ENCODE results near the gene ESM1. TPM values are rescaled to one million over a fixed set of nuclear protein-coding genes. Genes with fewer than 3 reads are reported as not detected.
"Not testable (repeated sequence)": the region's sequence is repeated elsewhere in the genome, so short reads cannot be mapped to it uniquely, and the experiment has no call there.

ESM1 gene, protein sequence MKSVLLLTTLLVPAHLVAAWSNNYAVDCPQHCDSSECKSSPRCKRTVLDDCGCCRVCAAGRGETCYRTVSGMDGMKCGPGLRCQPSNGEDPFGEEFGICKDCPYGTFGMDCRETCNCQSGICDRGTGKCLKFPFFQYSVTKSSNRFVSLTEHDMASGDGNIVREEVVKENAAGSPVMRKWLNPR
- total RNA-seq = not detected

DNA sequence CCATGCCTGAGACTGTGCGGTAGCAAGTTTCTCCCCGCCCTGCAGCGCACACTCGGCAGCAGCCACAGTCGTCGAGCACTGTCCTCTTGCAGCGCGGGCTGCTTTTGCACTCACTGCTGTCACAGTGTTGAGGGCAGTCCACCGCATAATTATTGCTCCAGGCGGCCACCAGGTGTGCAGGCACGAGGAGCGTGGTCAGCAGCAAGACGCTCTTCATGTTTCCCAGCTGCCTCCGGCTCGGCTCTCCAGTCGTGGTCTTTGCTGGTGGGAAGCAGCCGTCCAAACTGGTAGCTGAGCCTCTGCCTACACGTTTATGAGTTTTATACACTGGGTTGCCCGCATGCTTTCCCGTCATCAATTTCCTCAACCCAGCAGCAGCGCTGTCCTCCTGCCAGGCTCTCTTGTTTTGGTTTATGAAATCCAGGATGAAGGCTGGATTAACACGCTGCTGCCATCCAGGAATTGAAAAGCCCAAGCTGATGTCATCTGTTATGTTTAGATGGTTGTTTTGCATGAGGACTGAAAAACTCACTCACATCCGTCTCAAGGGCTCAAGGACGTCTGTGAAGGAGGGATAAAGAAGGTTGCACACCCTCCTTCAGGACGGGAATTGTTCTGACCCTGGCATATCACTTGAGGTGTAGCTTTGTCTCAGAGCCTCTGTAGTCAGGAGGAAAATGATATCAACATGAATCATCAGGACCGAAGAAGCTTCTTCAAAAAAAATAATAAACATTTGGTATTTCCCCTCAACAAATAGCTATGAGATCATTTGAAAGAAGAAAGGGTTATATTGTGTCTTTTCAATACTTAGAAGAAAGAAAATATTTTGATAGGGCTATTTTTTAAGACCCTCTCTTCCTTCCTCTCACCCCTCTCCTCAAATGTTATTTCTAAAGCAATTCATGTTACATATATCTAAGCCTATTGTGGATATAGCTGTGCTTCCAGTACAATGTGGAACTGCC lies at the start of gene ESM1:
Gene ESM1 (minus strand): TSS at position 293 of the 968 bp plus-strand sequence. CDS start 76 bp downstream, at position 217.
- ChIA-PET CTCF (no interaction called here), POLR2A (no interaction called here)

DNA sequence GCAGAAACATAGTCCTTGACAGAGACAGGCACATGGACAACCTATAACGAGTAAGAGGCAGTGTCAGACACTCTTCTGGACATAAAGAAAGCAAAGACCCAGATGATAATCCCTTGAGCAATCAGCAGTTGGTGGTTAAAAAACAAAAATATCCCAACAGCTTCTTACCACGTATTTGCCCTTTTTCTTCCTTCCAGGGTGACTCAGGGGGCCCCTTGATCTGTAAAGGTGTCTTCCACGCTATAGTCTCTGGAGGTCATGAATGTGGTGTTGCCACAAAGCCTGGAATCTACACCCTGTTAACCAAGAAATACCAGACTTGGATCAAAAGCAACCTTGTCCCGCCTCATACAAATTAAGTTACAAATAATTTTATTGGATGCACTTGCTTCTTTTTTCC lies 48.2 kb upstream of the ESM1 start:
- CTCF ChIA-PET = no interaction called here
- POLR2A ChIA-PET = no interaction called here

DNA sequence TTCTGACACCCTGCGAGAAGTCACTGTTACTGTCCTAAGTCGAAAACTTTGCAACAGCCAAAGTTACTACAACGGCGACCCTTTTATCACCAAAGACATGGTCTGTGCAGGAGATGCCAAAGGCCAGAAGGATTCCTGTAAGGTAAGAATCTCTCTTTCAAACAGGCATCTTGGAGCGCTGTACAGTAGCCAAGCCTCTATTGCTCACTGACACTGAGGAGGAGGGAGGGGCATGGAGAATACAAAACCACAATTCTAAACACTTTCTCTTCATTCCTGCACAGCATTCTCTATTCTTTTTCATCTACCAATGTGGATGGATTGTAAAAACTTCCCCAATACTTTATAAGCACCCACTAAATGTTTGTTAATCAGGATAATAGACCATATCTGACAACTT lies 46.1 kb upstream of the ESM1 start:
- ChIA-PET CTCF (no interaction called here), POLR2A (no interaction called here)

DNA sequence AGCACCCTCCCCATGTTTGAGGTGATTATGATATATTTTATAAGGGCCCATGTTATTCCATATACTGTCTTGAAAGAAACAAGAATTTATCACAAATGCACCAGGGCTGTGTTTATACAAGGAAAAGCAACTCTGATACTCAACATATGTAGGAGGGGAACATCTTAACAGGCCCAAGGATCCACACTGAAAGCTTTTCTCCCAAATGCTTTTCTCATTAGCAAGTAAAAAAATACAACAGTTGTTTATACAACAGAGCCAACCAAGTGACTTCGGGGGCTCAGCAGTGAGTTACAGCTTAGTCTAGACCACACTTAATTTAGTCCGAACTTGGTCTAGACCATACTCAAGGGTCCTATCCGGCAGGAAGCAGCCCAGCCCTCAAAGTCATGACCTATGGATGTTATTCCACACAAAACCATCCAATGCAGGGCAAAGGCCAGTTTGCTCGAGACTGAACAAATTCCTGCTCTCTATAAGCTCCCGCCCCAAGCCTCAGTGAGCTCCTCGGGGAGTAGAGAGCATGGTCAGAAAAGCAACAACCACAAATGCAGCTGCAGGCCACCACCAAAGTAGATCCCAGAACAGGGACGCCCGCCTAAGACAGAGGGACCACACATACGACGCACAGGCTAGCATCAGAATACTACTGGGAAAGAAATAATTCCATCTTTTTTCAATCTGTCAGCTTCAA lies 45.4 kb upstream of the ESM1 start:
- ChIA-PET CTCF (no interaction called here), POLR2A (no interaction called here)

DNA sequence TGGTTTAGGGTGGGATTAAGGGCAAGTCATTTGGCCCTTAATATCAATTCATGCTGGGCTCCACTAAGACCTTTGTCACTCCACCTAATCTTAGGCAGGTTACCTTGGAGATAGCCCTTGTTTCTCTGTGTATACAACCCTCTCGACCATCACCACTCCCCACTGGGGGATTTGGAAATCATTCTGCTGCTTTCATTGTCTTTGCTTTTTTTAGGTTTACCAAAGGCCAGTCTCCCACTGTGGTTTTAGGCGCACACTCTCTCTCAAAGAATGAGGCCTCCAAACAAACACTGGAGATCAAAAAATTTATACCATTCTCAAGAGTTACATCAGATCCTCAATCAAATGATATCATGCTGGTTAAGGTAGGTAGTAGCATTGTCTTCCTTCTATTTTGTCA lies 44.8 kb upstream of the ESM1 start:
- POLR2A ChIA-PET = no interaction called here
- CTCF ChIA-PET = no interaction called here

DNA sequence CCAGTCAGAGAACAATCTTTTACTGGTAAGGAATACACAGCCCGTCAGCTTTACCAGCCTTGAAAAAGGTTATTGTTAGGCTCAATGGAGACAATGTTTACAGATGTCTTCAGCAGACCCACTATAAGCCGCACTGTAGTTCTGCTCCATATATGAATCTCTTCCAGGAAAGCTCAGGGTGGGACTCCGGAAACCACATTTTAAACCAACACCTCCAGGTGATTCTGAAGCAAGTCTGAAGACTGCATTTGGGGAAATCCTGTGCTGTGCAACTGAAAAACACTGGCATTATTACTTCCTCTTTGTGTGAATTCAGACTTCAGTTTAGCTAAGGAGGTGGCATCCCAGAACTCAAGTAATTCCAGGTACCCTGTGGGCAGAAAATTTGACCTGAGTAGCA lies 42.2 kb upstream of the ESM1 start:
- ChIA-PET POLR2A (interaction anchor here (0.6 to 1.0 kb wide), 2 partner anchors 10 to 46 kb away, joined by 3 to 5 read pairs; no protein-coding TSS in a partner anchor), CTCF (interaction anchor here (0.6 to 1.0 kb wide), 2 partner anchors 160 to 182 kb away, joined by 3 to 4 read pairs; no protein-coding TSS in a partner anchor)

DNA sequence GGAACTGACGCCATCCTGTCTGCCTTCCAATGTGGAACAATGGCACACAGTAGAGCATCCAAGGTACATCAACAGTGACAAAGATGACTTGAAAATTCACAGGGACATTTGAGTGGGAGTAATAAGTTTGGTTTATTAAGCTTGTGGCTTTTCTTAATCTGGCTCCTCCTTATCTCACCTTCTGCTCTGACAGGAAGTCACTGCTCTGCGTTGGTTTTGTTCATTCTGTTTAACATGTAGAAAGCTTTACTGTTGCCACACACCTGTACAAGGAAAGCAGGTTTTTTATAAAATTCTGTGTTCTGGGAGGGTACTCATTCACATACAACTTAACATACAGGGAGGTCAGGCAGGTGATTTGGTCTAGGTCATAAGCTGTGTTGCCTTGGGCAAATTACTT lies 37.1 kb upstream of the ESM1 start:
- POLR2A ChIA-PET = no interaction called here
- CTCF ChIA-PET = interaction anchor here (0.6 to 1.1 kb wide), 3 partner anchors 15 to 595 kb away, joined by 3 to 5 read pairs (median 4); no protein-coding TSS in a partner anchor

DNA sequence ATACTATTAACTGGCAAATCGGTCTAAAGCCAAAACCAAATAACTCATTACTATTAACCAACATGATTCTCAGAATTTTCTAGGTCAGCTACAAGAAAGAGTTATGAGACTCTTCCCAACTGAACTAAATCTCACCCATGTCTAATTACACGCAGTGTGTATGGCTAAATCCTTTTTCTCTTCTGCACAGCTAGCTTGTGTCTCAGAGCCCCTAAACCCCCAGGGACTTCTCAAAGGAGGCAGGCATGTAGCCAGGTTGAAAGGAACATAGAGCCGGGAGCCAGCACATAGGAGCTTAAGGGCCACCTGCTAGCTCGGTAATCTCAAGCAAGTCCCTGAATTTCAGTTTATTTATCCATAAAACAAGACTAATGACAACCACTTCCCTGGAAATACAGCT lies 36.4 kb upstream of the ESM1 start:
- CTCF ChIA-PET = interaction anchor here (0.6 to 1.1 kb wide), 3 partner anchors 15 to 594 kb away, joined by 3 to 5 read pairs (median 4); no protein-coding TSS in a partner anchor
- POLR2A ChIA-PET = no interaction called here

DNA sequence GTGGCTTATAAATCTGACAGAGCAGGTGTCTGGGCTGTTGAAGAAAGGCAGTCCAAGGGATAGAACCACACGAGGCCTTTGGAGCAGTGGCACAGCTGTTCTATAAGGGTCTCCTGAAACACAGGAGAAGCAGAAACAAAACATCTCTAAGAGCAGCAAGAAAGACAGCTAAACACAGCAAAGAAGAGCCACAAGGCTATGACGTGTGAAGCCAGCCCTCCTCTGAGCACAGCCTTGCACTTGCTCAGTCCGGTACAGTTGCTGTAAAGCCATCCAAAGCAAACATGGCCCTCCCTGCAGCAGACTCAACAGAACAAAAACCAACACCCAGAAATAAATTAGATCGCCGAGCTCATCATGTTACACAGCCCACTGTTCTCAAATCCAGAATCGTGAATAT lies 36.0 kb upstream of the ESM1 start:
- CTCF ChIA-PET = interaction anchor here (1.1 kb wide), 1 partner anchor 16 kb away, joined by 5 read pairs; no protein-coding TSS in a partner anchor
- POLR2A ChIA-PET = no interaction called here

DNA sequence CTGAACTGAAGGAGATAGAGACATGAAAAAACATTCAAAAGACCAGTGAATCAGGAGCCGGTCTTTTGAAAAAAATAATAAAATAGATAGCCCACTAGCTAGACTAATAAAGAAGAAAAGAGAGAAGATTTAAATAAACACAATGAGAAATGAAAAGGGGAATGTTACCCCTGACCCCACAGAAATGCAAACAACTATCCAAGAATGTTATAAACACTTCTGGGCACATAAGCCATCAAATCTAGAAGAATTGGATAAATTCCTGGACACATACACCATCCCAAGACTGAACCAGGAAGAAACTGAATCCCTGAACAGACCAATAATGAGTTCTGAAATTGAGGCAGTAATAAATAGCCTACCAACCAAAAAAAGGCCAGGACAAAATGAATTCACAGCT lies 24.8 kb upstream of the ESM1 start:
- POLR2A ChIA-PET, CTCF ChIA-PET: not testable (repeated sequence)

DNA sequence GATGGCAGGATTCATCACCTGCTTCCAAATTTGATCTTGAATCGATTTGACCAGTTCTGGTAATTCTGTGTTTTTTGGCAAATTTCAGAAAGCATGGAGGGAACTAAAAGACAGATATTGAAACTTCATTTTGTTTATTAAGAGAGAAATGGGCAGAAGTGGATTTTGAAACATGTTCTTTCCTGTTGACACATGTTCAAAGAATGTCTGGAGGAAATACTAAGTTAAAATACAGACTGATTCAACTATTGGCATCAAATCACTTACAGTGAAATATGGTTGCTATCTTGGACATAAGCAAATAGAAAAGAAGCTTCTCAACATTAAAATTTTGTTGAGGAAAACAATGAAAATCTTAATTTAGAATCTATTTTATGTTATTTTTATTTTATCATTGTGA lies 19.3 kb upstream of the ESM1 start:
- POLR2A ChIA-PET = no interaction called here
- CTCF ChIA-PET = no interaction called here

DNA sequence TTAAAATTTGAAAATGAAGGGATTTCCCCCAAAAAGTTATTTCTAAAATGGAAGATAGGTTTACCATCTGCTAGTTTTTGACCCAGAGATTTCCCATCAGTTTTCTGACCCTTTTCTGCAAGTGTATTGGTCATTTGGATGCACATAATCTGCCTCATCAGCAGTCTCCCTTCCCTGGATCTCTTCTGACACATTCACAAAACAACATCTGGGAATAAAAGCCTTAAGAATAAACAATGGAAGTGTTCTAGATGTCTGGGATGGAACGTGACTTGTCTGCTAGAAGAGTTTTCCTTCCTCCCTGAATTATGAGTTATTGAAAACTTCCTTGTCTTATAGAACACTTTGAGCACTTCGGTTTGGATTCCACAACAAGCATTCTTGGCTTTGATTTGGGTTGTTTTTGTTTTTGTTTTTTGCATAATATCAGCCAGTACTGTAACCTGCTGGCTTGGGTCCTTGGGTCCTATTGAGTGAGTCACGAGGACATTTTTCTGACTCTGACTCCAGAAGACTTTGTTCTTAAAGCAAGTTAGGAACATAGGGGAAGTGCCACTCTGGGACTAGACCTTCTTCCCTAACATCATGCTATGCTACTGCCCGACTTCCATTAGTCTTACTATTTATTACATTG lies 18.2 kb upstream of the ESM1 start:
- CTCF ChIA-PET = no interaction called here
- POLR2A ChIA-PET = no interaction called here

DNA sequence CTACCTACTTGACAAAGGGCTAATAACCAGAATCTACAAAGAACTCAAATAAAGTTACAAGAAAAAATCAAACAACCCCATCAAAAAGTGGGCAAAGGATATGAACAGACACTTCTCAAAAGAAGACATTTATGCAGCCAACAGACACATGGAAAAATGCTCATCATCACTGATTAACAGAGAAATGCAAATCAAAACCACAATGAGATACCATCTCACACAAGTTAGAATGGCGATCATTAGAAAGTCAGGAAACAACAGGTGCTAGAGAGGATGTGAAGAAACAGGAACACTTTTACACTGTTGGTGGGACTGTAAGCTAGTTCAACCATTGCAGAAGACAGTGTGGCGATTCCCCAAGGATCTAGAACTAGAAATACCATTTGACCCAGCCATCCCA lies 16.8 kb upstream of the ESM1 start:
- POLR2A ChIA-PET, CTCF ChIA-PET: not testable (repeated sequence)

DNA sequence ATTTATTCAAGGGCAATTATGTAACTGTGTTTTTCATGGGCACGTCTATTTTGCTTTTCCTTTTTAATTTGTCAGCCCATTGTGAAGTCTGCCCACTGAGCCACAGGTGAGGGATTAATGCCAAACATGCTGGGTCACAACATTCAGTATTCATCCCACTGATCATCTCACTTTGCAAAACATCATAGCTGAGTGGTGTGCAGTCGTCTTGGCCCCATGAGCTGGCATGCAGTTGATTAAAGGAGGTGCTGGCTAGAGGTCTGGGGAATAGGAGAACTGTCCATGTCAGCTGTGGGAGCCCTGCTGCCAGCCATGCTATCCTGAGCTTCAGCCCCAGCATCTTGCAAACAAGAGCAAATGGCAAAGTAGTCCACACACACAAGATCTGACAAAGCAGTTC lies 11.7 kb upstream of the ESM1 start:
- ChIA-PET CTCF (interaction anchor here (0.9 to 1.3 kb wide), 3 partner anchors 53 to 149 kb away, joined by 3 read pairs; no protein-coding TSS in a partner anchor), POLR2A (no interaction called here)

DNA sequence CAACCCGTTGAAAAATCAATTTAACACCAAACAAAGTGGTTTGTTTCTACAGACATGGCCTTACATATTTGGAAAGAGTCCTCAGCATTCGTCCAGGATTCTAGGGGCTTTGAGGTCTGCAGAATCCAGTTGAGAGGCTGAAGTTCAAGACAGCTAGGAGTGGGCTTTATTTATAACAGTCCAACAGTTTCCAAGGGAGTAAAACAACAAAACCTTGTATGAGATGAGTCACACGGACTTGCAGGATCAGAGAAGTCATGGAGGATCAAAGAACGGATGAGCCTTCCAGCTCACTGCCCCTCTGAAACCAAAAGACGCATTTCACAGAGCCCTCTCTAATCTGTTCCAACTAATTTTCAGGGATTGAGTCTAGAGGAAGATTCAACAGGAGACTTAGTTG lies 11.1 kb upstream of the ESM1 start:
- POLR2A ChIA-PET = no interaction called here
- CTCF ChIA-PET = interaction anchor here (0.9 to 1.3 kb wide), 2 partner anchors 52 to 107 kb away, joined by 3 read pairs; no protein-coding TSS in a partner anchor

DNA sequence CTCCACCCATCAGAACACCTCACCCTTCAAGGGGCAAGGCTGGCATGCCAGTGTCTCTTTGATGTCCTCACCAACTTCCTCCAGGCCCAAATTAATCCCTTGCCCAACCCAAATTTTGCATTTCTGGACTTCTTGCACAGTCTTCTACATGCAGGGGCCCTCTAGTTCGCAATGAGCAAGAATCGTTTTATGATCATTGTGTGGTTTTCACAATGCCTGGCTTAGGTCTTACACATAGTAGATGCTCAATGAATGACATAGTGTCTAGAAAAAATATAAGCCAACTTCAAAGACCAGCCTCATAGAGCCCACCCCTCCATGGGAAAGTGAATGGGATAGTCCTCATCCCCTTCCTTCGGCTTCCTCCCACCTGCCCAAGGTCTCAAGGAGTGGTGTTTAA lies 9.8 kb upstream of the ESM1 start:
- ChIA-PET POLR2A (no interaction called here), CTCF (no interaction called here)

DNA sequence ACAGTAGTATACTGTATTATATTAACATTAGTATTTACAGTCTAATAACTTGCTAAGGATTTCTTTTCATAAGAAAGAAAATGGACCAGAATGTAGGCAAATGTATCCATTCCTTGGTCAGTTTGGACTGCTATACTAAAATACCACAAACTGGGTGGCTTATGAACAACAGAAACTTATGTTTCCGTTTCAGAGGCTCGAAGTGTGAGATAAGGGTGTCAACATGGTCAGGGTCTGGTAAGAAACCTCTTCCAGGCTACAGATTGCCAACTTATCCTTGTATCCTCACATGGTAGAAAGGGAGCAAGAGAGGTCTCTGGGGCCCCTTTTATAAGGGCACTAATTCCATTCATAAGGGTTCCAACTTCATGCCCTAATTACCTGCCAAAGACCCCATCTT lies 9.2 kb upstream of the ESM1 start:
- ChIA-PET POLR2A (no interaction called here), CTCF (no interaction called here)

DNA sequence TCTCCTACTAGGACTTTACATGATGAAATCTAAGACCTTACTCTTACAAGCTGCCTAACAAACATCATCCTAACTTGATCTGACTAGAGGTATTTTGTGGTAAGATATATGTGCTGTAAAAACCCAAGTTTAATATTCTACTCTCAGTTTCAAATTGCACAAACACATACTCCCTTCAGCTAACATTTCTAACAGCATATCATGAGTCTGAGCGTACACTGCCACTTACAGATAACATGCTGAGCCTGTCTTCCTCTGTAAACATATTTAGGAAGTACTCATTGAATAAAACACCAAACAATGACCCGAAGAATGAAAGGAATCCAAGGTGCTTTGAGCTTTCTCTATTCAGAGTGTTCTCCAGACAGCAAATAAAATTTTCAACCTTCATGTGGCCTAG lies 7.9 kb upstream of the ESM1 start:
- ChIA-PET CTCF (no interaction called here), POLR2A (no interaction called here)

DNA sequence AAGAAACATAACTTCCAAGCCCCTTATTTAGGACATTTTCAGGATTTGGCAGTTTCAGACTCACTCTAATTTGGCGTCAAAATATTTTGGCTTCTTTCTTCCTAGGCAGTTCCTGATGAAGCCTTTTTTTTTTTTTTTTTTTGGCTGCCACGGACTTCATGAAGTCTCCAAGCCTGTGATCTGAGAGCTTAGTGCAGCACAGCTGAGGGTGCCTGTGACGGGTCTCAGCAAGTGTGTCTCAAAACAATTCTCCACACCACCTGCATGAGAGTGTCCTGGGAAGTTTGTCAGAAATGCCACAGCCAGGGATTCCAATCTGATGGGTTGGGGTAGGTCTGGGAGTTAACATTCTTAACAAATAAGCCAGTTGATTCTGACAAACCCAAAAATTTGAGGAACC lies 6.0 kb upstream of the ESM1 start:
- CTCF ChIA-PET = interaction anchor here (1.1 kb wide), 1 partner anchor 72 kb away, joined by 3 read pairs; no protein-coding TSS in a partner anchor
- POLR2A ChIA-PET = no interaction called here

DNA sequence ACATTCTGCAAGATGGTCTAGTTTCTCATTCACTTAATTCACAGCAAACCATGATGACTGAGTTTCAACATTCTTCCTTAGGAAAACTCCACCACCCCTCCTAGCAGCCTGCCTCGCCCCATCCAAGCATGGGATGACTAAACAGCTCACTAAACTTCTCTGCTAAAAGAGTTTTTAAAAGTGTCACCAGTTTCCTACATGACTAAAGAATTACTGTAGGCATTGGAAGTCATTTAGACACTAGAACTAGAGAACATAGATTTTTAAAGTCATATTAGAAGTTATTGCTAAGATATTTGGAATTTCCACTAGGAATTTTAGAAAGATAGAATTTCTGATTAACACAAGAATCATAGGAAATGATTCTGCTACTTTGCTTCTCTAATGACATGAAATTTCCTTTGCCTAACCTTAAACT lies 5.5 kb upstream of the ESM1 start:
- POLR2A ChIA-PET = no interaction called here
- CTCF ChIA-PET = no interaction called here

All from activated CD8-positive, alpha-beta memory T cell treated with anti-CD3 and anti-CD28 coated beads for 36 hours (primary cell).